ENCODE results near the gene ARSI. TPM values are rescaled to one million over a fixed set of nuclear protein-coding genes. Genes with fewer than 3 reads are reported as not detected.
A peak's percentile ranks its signal among the peaks of the same experiment; 100 is the strongest.

Gene ARSI
- total and polyA plus RNA-seq, 2 of the 13 experiments (the other 11 are each of a cell fraction or from before 2014, with no cell fraction given), result 4.2 to 33.9 TPM

DNA sequence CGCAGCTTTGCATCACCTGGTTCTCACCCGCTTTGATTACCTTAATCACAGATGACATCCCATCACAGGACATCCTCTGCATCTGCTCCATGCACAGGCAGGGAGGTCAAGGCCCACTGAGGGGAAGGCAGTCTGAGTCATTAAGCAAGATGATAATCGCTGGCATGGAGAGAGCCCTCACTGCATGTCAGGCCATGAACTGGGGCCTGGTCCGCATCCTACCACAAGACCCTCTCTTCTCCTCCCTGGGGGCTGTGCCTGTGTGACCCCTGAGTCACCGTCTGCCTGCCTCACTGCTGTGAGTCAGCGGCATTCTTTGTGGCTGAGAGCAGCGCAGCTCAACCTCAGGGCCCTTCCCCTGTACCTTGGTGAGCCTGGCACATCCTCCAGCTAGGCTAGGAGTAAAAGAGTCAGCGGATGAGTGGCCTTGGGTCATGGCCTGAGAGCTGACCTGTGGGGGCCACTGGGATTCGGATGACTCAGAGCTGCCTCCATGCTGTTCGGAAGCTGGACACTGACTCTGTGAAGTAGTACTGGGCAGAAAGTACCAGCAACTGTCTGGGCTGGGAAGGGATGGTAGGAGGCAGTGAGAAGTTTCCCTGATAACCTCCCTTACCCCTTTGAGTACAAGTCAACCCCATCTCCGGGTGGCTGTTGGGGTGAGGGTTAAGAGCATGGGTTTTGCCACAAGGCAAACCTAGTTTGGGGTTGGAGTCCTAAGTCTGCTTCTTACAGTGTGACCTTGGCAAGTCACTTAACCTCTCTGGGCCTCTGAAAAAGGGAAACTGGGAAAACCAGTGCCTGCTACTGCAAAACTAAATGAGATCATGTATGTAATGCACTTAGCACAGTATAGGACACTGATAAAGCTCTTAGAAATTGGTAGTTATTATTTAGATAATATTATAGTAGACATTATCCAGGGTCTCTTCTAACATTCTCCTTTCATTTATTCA, 14.6 kb upstream of the ARSI start (continued):
- TF ChIP-seq, protein P1, sequence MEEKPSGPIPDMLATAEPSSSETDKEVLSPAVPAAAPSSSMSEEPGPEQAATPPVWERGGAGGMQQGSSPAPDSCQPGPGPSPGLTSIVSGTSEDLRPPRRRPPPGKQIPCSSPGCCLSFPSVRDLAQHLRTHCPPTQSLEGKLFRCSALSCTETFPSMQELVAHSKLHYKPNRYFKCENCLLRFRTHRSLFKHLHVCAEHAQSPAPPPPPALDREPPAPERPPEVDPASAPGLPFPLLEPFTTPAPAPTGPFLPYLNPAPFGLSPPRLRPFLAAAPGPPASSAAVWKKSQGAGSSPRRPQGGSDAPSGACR (CRISPR knock-in tag; IDR thresholded peaks at IDR 0.05), result no peak
- TF ChIP-seq ZSCAN20 (CRISPR knock-in tag; IDR thresholded peaks at IDR 0.05; ENCODE audit: borderline replicate concordance), result no peak
- no peak for TF ChIP-seq HOXD1 (CRISPR knock-in tag; IDR thresholded peaks at IDR 0.05)
- no peak for TF ChIP-seq ZNF138 (CRISPR knock-in tag; IDR thresholded peaks at IDR 0.05; ENCODE audit: low read depth)
- TF ChIP-seq RFX5 (IDR thresholded peaks at IDR 0.05; ENCODE audit: low read depth, low read length), result no peak
- TF ChIP-seq ZNF263 (CRISPR knock-in tag; IDR thresholded peaks at IDR 0.05), result no peak
- TF ChIP-seq ZNF264 (CRISPR knock-in tag; IDR thresholded peaks at IDR 0.05), result no peak
- no peak for TF ChIP-seq RFX1 (IDR thresholded peaks at IDR 0.05)
- no peak for TF ChIP-seq TRIM24 (CRISPR knock-in tag; IDR thresholded peaks at IDR 0.05)
- TF ChIP-seq ZNF558 (CRISPR knock-in tag; IDR thresholded peaks at IDR 0.05; ENCODE audit: borderline replicate concordance), result no peak
- peak; percentile 75 for TF ChIP-seq NR2C2 (CRISPR knock-in tag; IDR thresholded peaks at IDR 0.05; ENCODE audit: borderline replicate concordance)
- no peak for TF ChIP-seq ZNF879 (CRISPR knock-in tag; IDR thresholded peaks at IDR 0.05)
- TF ChIP-seq XBP1 (CRISPR knock-in tag; IDR thresholded peaks at IDR 0.05), result no peak
- TF ChIP-seq ELF3 (CRISPR knock-in tag; IDR thresholded peaks at IDR 0.05), result no peak
- no peak for TF ChIP-seq SSRP1 (CRISPR knock-in tag; IDR thresholded peaks at IDR 0.05)
- TF ChIP-seq SP140L (CRISPR knock-in tag; IDR thresholded peaks at IDR 0.05; ENCODE audit: borderline replicate concordance), result no peak
- TF ChIP-seq ZBTB7B (CRISPR knock-in tag; IDR thresholded peaks at IDR 0.05), result peak; percentile 72
- 0 out of 2 replicates have a peak, but pooled peaks have one; percentile 29 for TF ChIP-seq ZNF12 (CRISPR knock-in tag; IDR thresholded peaks at IDR 0.05)
- TF ChIP-seq ZNF30 (CRISPR knock-in tag; IDR thresholded peaks at IDR 0.05), result no peak
- TF ChIP-seq CCAR2 (optimal IDR thresholded peaks at IDR 0.05; ENCODE audit: low read depth, low read length), result no peak
- TF ChIP-seq POLR2AphosphoS5 (IDR thresholded peaks at IDR 0.05; ENCODE audit: low read depth, low read length), result no peak
- peak; percentile 70 for TF ChIP-seq FOSL1 (CRISPR knock-in tag; IDR thresholded peaks at IDR 0.05; ENCODE audit: borderline replicate concordance)
- TF ChIP-seq CBX5 (CRISPR knock-in tag; IDR thresholded peaks at IDR 0.05; ENCODE audit: borderline replicate concordance), result no peak; the same call in 1 of the 2 replicates
- TF ChIP-seq ARID3A (IDR thresholded peaks at IDR 0.05; ENCODE audit: low read depth, low read length), result no peak
- TF ChIP-seq BRCA1 (CRISPR knock-in tag; IDR thresholded peaks at IDR 0.05), result no peak
- no peak for TF ChIP-seq ZNF3 (CRISPR knock-in tag; IDR thresholded peaks at IDR 0.05)
- TF ChIP-seq JUN (CRISPR knock-in tag; IDR thresholded peaks at IDR 0.05), result peak; percentile 92
